Body of pancreas (tissue), 4 donors: ENCODE measurements around the gene FUT8. TPM values are rescaled to one million over a fixed set of nuclear protein-coding genes. Genes with fewer than 3 reads are reported as not detected.

ENCODE experiments used
- ATAC-seq: fragments of 150-250 bp; one replicate; pipeline ENCODE4 v1.9.1; 2016
- DNase-seq, 4 donors: peaks; one replicate each; pipeline ENCODE4 v3.0.0-alpha.2; 2019
- H3K27ac ChIP-seq, 4 donors: fragments of 200-600 bp; sonication (generic); 1 replicate in 3 of 4; 2 replicates in 1 of 4; pipeline versions ENCODE4 v1.5.1 to v1.6.1; 2016 to 2019; ENCODE audit warnings: mild to moderate bottlenecking in 1 of 4, mixed read lengths in 1 of 4, moderate library complexity in 1 of 4
- H3K27me3 ChIP-seq, 2 donors: fragments of 200-600 bp; sonication (generic); one replicate each; pipeline ENCODE4 v1.6.0; 2016; ENCODE audit warnings: mild to moderate bottlenecking in 1 of 2
- H3K36me3 ChIP-seq, 2 donors: fragments of 200-600 bp; sonication (generic); replicated peaks in 1 of 2; 2 replicates each; pipeline ENCODE4 v1.5.1; 2016; ENCODE audit warnings: low read depth in 2 of 2; ENCODE audit not compliant: insufficient read depth in 1 of 2
- H3K4me1 ChIP-seq: fragments of 200-600 bp; sonication (generic); one replicate; pipeline ENCODE4 v1.6.0; 2016
- H3K4me3 ChIP-seq, 2 donors: fragments of 200-600 bp; sonication (generic); 1 replicate in 1 of 2; 2 replicates in 1 of 2; pipeline ENCODE4 v1.5.1; 2016 to 2019
- H3K9me3 ChIP-seq, 3 donors: fragments of 200-600 bp; sonication (generic); 1 replicate in 2 of 3; 2 replicates in 1 of 3; pipeline ENCODE4 v1.5.1; 2016
- CTCF ChIP-seq, 7 experiments: fragments of 450-650 bp in 4 of 7; fragments of 200-600 bp in 3 of 7; sonication (generic) in 3 of 7; IDR thresholded peaks; one replicate each; pipeline ENCODE4 v1.5.1; 2016 to 2019; ENCODE audit warnings: antibody characterized with exemption in 7 of 7
- POLR2A ChIP-seq, 3 donors: fragments of 450-650 bp; IDR thresholded peaks; one replicate each; pipeline ENCODE4 v1.6.1; 2016; ENCODE audit warnings: antibody characterized with exemption in 3 of 3, mild to moderate bottlenecking in 2 of 3
- WGBS, 2 donors: methylation state at CpG; one replicate each; pipeline ENCODE4 v1.1.5; 2017; 5-methylcytosine and 5-hydroxymethylcytosine counted together
- intact Hi-C: fragments of 100-400 bp; cut with DNase I; formaldehyde crosslinking; loops from one replicate; pipeline ENCODE4 v1.15.1; 2023
- total RNA-seq, 2 donors: library from RNA; depleted of rRNA; stranded (reverse); fragments of >200 nt; gene quantifications; one replicate each; pipeline ENCODE4 v1.1.0, GENCODE V29; 2016

The FUT8 gene
- total RNA-seq, 2 donors from 2014 or later, result 31.1 to 33.0 TPM

- no peak for ATAC-seq
- no peaks in the 10 kb centered on the region for H3K27me3 ChIP-seq
- H3K4me1 ChIP-seq, result peaks cover 12% of the 10 kb centered on the region
- intact Hi-C loops, result no loop called here
- H3K9me3 ChIP-seq, result no peaks in the 10 kb centered on the region
- H3K36me3 ChIP-seq, result no peaks in the 10 kb centered on the region
- no peak for TF ChIP-seq POLR2A (IDR thresholded peaks at IDR 0.05)
- no peak for TF ChIP-seq CTCF (IDR thresholded peaks at IDR 0.05)
- peak overlapping the region in 3 of 4 donors; percentile 93 to 95 (median 94) for H3K27ac ChIP-seq
- peak overlapping the region; percentile 77 to 95 for H3K4me3 ChIP-seq
- 16 to 18% methylated on average over 6 of the region's 6 CpGs for WGBS, 2 donors
- DNase-seq, result peak in 2 of 4 donors; percentile 2 to 7
Observed at GRCh38 chr14:65413739-65414045, 1.2 kb downstream of the FUT8 start.

GRCh38 chr14:65414961-65415589, 2.5 kb downstream of the FUT8 start:
- Histone ChIP-seq H3K4me1 (peaks cover 12% of the 10 kb centered on the region), H3K27ac (no peak overlapping the region), H3K9me3 (no peaks in the 10 kb centered on the region), H3K27me3 (no peaks in the 10 kb centered on the region), H3K36me3 (no peaks in the 10 kb centered on the region), H3K4me3 (no peak overlapping the region)
- peak in 6 of 7 experiments; percentile 22 to 55 (median 52) for TF ChIP-seq CTCF (IDR thresholded peaks at IDR 0.05)
- TF ChIP-seq POLR2A (IDR thresholded peaks at IDR 0.05), result no peak
- ATAC-seq (no peak), DNase-seq (peak in 1 of 4 donors; percentile 9)
- intact Hi-C loops, result no loop called here
- WGBS, 2 donors, result 58 to 61% methylated on average over 3 of the region's 3 CpGs

- 53 to 63% methylated on average over 3 of the region's 3 CpGs for WGBS, 2 donors
- Histone ChIP-seq H3K27me3 (no peaks in the 10 kb centered on the region), H3K9me3 (no peaks in the 10 kb centered on the region), H3K27ac (no peak overlapping the region), H3K4me1 (peaks cover 12% of the 10 kb centered on the region), H3K4me3 (no peak overlapping the region), H3K36me3 (no peaks in the 10 kb centered on the region)
- no peak for ATAC-seq
- DNase-seq, result no peak
- intact Hi-C loops, result no loop called here
- TF ChIP-seq CTCF (IDR thresholded peaks at IDR 0.05) (no peak), POLR2A (IDR thresholded peaks at IDR 0.05) (no peak)
Observed at GRCh38 chr14:65415613-65416012, 3.1 kb downstream of the FUT8 start.

GRCh38 chr14:65419593-65420252, 7.2 kb downstream of the FUT8 start:
- Histone ChIP-seq H3K9me3 (no peaks in the 10 kb centered on the region), H3K4me1 (no peaks in the 10 kb centered on the region), H3K36me3 (no peaks in the 10 kb centered on the region), H3K27me3 (no peaks in the 10 kb centered on the region), H3K4me3 (no peak overlapping the region), H3K27ac (no peak overlapping the region)
- ATAC-seq (no peak), DNase-seq (no peak)
- WGBS, 2 donors, result 59 to 67% methylated on average over 5 of the region's 5 CpGs
- intact Hi-C loops, result loop anchor here (10.0 kb wide), 1 partner anchor 405 kb away; no protein-coding TSS in a partner anchor
- TF ChIP-seq POLR2A (IDR thresholded peaks at IDR 0.05) (no peak), CTCF (IDR thresholded peaks at IDR 0.05) (no peak)
